GM12891 (cell line): ENCODE results near the gene BNC2.

ENCODE experiments used
- POLR2A ChIP-seq: IDR thresholded peaks from 2 replicates; pipeline ENCODE4 v1.6.1; 2011; ENCODE audit warnings: low read depth, low read length, control low read depth
- POLR2AphosphoS5 ChIP-seq: IDR thresholded peaks from 2 replicates; pipeline ENCODE4 v1.6.1; 2011; ENCODE audit warnings: low read depth, low read length, control low read depth

GRCh38 chr9:16602494-16602893 lies 268.0 kb downstream of the BNC2 start:
- TF ChIP-seq POLR2A, result no peak
- no peak for TF ChIP-seq POLR2AphosphoS5
